Stomach (tissue), 19 donors: ENCODE results near the gene WFIKKN1. TPM values are rescaled to one million over a fixed set of nuclear protein-coding genes. Genes with fewer than 3 reads are reported as not detected.

Experiments
- DNase-seq, 2 donors: peaks; one replicate each; pipeline versions ENCODE4 v3.0.0 to v3.0.0-alpha.2; 2013 to 2019
- H3K27ac ChIP-seq, 5 donors: fragments of 200-600 bp in 4 of 5; sonication (generic) in 4 of 5; one replicate each; pipeline ENCODE4 v1.5.1; 2013 to 2019; ENCODE audit warnings: mild to moderate bottlenecking in 1 of 5, moderate library complexity in 1 of 5
- H3K27me3 ChIP-seq, 3 donors: fragments of 200-600 bp; sonication (generic); one replicate each; pipeline ENCODE4 v1.5.1; 2017 to 2019; ENCODE audit warnings: mixed run types in 1 of 3
- H3K36me3 ChIP-seq, 4 donors: fragments of 200-600 bp; sonication (generic); 1 replicate in 3 of 4; 2 replicates in 1 of 4; pipeline ENCODE4 v1.5.1; 2016 to 2019
- H3K4me1 ChIP-seq, 4 donors: fragments of 200-600 bp; sonication (generic); one replicate each; pipeline ENCODE4 v1.5.1; 2016 to 2019
- H3K4me3 ChIP-seq, 4 donors: fragments of 200-600 bp; sonication (generic) in 3 of 4; one replicate each; pipeline ENCODE4 v1.5.1; 2016 to 2019; ENCODE audit warnings: mild to moderate bottlenecking in 1 of 4
- H3K9me3 ChIP-seq, 4 donors: fragments of 200-600 bp; sonication (generic); one replicate each; pipeline ENCODE4 v1.5.1; 2016 to 2019
- CTCF ChIP-seq, 7 experiments: fragments of 450-650 bp in 4 of 7; fragments of 200-600 bp in 3 of 7; sonication (generic) in 3 of 7; IDR thresholded peaks; one replicate each; pipeline ENCODE4 v1.5.1; 2016 to 2019; ENCODE audit warnings: antibody characterized with exemption in 7 of 7, control low read depth in 2 of 7, mild to moderate bottlenecking in 1 of 7
- EP300 ChIP-seq: sonication (generic); formaldehyde crosslinking; IDR thresholded peaks from one replicate; pipeline ENCODE4 v1.6.1; 2017; ENCODE audit warnings: antibody characterized with exemption
- POLR2A ChIP-seq, 4 donors: fragments of 450-650 bp; IDR thresholded peaks; one replicate each; pipeline ENCODE4 v1.6.1; 2016; ENCODE audit warnings: antibody characterized with exemption in 4 of 4, control low read depth in 2 of 4, mild to moderate bottlenecking in 1 of 4, moderate library complexity in 1 of 4
- POLR2AphosphoS5 ChIP-seq, 3 donors: sonication (generic); formaldehyde crosslinking; IDR thresholded peaks; one replicate each; pipeline ENCODE4 v1.6.1; 2016; ENCODE audit warnings: antibody characterized with exemption in 3 of 3
- WGBS, 5 donors: extraction: QIAGEN DNeasy Blood & Tissue Kit in 3 of 5; methylation state at CpG; one replicate each; pipeline versions ENCODE4 v1.1.5 to v1.1.7; 2013 to 2018; 5-methylcytosine and 5-hydroxymethylcytosine counted together
- intact Hi-C: fragments of 100-400 bp; cut with DNase I; formaldehyde crosslinking; loops from one replicate; pipeline ENCODE4 v1.15.1; 2023; ENCODE audit warnings: low total_unique reads
- long read RNA-seq, 10 donors: transcript quantifications; one replicate each; lab custom pipeline, GENCODE V29; 2026
- polyA plus RNA-seq, 3 donors: library from polyadenylated mRNA; stranded (reverse); fragments of 200-250 nt; gene quantifications; one replicate each; pipeline ENCODE4 v1.2.3, GENCODE V29; 2013
- total RNA-seq, 5 donors: library from RNA; depleted of rRNA; stranded (reverse); fragments of >200 nt; gene quantifications; one replicate each; pipeline versions ENCODE4 v1.1.0 to v1.2.3, GENCODE V29; 2014 to 2016
- donor health status: healthy with polysubstance abuse.
- donor health status: Bipolar disorder and iron deficiency.
- donor health status: healthy.

The WFIKKN1 gene
- total RNA-seq (10 to 100 TPM in 1 of 5 donors, 1 to 10 TPM in 1, under 1 TPM in 2, not detected in 1; 0.14 to 25.8 (median 2.5) TPM), polyA plus RNA-seq (1 to 10 TPM; 1.0 to 2.0 (median 1.5) TPM)
- long read RNA-seq, donor 1, full-length matches to known transcripts = 4 of 4 reads
- long read RNA-seq, donor 1, partial matches to known transcripts = 0 of 4 reads
- long read RNA-seq, donor 1, other reads (novel, unspliced or antisense) = 0 of 4 reads
- long read RNA-seq, donor 2 = 0 reads
- long read RNA-seq, donor 3, full-length matches to known transcripts = 2 of 2 reads
- long read RNA-seq, donor 3, partial matches to known transcripts = 0 of 2 reads
- long read RNA-seq, donor 3, other reads (novel, unspliced or antisense) = 0 of 2 reads
- long read RNA-seq, donor 4, full-length matches to known transcripts = 1 of 1 reads
- long read RNA-seq, donor 4, partial matches to known transcripts = 0 of 1 reads
- long read RNA-seq, donor 4, other reads (novel, unspliced or antisense) = 0 of 1 reads
- long read RNA-seq, donor 5 = 0 reads
- long read RNA-seq, donor 6, full-length matches to known transcripts = 6 of 6 reads
- long read RNA-seq, donor 6, partial matches to known transcripts = 0 of 6 reads
- long read RNA-seq, donor 6, other reads (novel, unspliced or antisense) = 0 of 6 reads
- long read RNA-seq, donor 7, full-length matches to known transcripts = 2 of 2 reads
- long read RNA-seq, donor 7, partial matches to known transcripts = 0 of 2 reads
- long read RNA-seq, donor 7, other reads (novel, unspliced or antisense) = 0 of 2 reads
- long read RNA-seq, donor 8, full-length matches to known transcripts = 4 of 4 reads
- long read RNA-seq, donor 8, partial matches to known transcripts = 0 of 4 reads
- long read RNA-seq, donor 8, other reads (novel, unspliced or antisense) = 0 of 4 reads
- long read RNA-seq, donor 9, full-length matches to known transcripts = 2 of 2 reads
- long read RNA-seq, donor 9, partial matches to known transcripts = 0 of 2 reads
- long read RNA-seq, donor 9, other reads (novel, unspliced or antisense) = 0 of 2 reads
- long read RNA-seq, donor 10, full-length matches to known transcripts = 1 of 1 reads
- long read RNA-seq, donor 10, partial matches to known transcripts = 0 of 1 reads
- long read RNA-seq, donor 10, other reads (novel, unspliced or antisense) = 0 of 1 reads

- DNase-seq = peak; percentile 71 to 85
- Histone ChIP-seq H3K27ac (peak within 1 kb of the TSS in 2 of 5 donors; percentile 1 to 14), H3K4me3 (no peak within 1 kb of the TSS), H3K4me1 (peaks cover 32 to 51% (median 47%) of the 10 kb centered on the region in 4 donors), H3K9me3 (no peaks in the 10 kb centered on the region), H3K27me3 (peaks cover 0 to 13% (median 0%) of the 10 kb centered on the region in 3 donors), H3K36me3 (peaks cover 17 to 59% (median 55%) of the 10 kb centered on the region in 4 donors)
- no peak for TF ChIP-seq POLR2AphosphoS5 (IDR thresholded peaks at IDR 0.05)
- no peak for TF ChIP-seq POLR2A (IDR thresholded peaks at IDR 0.05)
- TF ChIP-seq EP300 = no peak
- no peak for TF ChIP-seq CTCF (IDR thresholded peaks at IDR 0.05)
- intact Hi-C loops = no loop called here
- WGBS, 5 donors = 2 to 9% (median 4%) methylated on average over 7 to 23 of the region's 23 CpGs
Observed at GRCh38 chr16:630815-631405, at the start of gene WFIKKN1. TSS of gene WFIKKN1 (plus strand) at chr16:630985. CDS start at chr16:631254, 269 bp downstream.

GRCh38 chr16:582218-582613, 48.6 kb upstream of the WFIKKN1 start:
- WGBS, 5 donors = 82 to 92% (median 89%) methylated on average over 13 to 18 of the region's 18 CpGs
- H3K36me3 ChIP-seq = peaks cover 0 to 29% (median 14%) of the 10 kb centered on the region in 4 donors
- intact Hi-C loops = no loop called here

GRCh38 chr16:582614-583331, 48.0 kb upstream of the WFIKKN1 start:
- Histone ChIP-seq H3K9me3 (no peaks in the 10 kb centered on the region), H3K27ac (peak overlapping the region in 3 of 5 donors; percentile 15 to 58 (median 25)), H3K4me1 (peaks cover 11 to 50% (median 39%) of the 10 kb centered on the region in 4 donors), H3K27me3 (peaks cover 0 to 11% (median 0%) of the 10 kb centered on the region in 3 donors), H3K36me3 (peaks cover 0 to 26% (median 14%) of the 10 kb centered on the region in 4 donors), H3K4me3 (no peak overlapping the region)
- WGBS, 5 donors = 42 to 80% (median 69%) methylated on average over 12 to 21 of the region's 21 CpGs
- intact Hi-C loops = no loop called here
- TF ChIP-seq EP300 (no peak), POLR2A (IDR thresholded peaks at IDR 0.05) (no peak), CTCF (IDR thresholded peaks at IDR 0.05) (peak in 1 of 7 experiments; percentile 37), POLR2AphosphoS5 (IDR thresholded peaks at IDR 0.05) (peak in 1 of 3 donors; percentile 32)
- peak in 1 of 2 donors; percentile 86 for DNase-seq

More at GRCh38 chr16:582218-582613, 48.6 kb upstream of the WFIKKN1 start:
- H3K4me3 ChIP-seq = no peak overlapping the region
- peaks cover 0 to 11% (median 0%) of the 10 kb centered on the region in 3 donors for H3K27me3 ChIP-seq
- H3K4me1 ChIP-seq = peaks cover 8 to 44% (median 34%) of the 10 kb centered on the region in 4 donors
- H3K27ac ChIP-seq = peak overlapping the region in 1 of 5 donors; percentile 58
- DNase-seq = no peak
- no peaks in the 10 kb centered on the region for H3K9me3 ChIP-seq
- no peak for TF ChIP-seq CTCF (IDR thresholded peaks at IDR 0.05)
- TF ChIP-seq EP300 = no peak
- TF ChIP-seq POLR2A (IDR thresholded peaks at IDR 0.05) = no peak
- no peak for TF ChIP-seq POLR2AphosphoS5 (IDR thresholded peaks at IDR 0.05)
